ENCODE data around the gene GNAL.

GRCh38 chr18:11862468-11863137 lies 173.5 kb downstream of the GNAL start:
- no peak for TF ChIP-seq POLR2A (IDR thresholded peaks at IDR 0.05)
- TF ChIP-seq, protein P1, sequence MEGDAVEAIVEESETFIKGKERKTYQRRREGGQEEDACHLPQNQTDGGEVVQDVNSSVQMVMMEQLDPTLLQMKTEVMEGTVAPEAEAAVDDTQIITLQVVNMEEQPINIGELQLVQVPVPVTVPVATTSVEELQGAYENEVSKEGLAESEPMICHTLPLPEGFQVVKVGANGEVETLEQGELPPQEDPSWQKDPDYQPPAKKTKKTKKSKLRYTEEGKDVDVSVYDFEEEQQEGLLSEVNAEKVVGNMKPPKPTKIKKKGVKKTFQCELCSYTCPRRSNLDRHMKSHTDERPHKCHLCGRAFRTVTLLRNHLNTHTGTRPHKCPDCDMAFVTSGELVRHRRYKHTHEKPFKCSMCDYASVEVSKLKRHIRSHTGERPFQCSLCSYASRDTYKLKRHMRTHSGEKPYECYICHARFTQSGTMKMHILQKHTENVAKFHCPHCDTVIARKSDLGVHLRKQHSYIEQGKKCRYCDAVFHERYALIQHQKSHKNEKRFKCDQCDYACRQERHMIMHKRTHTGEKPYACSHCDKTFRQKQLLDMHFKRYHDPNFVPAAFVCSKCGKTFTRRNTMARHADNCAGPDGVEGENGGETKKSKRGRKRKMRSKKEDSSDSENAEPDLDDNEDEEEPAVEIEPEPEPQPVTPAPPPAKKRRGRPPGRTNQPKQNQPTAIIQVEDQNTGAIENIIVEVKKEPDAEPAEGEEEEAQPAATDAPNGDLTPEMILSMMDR (IDR thresholded peaks at IDR 0.05) = no peak

Measured in heart left ventricle (tissue), 13 donors.